ENCODE measurements around the gene GPATCH4. TPM values are rescaled to one million over a fixed set of nuclear protein-coding genes. Genes with fewer than 3 reads are reported as not detected.

Gene GPATCH4
- total RNA-seq, 2 donors from 2014 or later = 8.9 to 9.6 TPM

GRCh38 chr1:156544592-156545102 lies 56.6 kb downstream of the GPATCH4 start:
- Histone ChIP-seq H3K4me1 (peaks cover 8% of the 10 kb centered on the region), H3K36me3 (replicated peaks in 1 of 2; ENCODE audit: insufficient read depth in 1 of 2, low read depth in 2 of 2) (no peaks in the 10 kb centered on the region), H3K9me3 (no peaks in the 10 kb centered on the region), H3K27ac (no peak overlapping the region), H3K4me3 (no peak overlapping the region), H3K27me3 (no peaks in the 10 kb centered on the region)
- ATAC-seq = no peak
- TF ChIP-seq POLR2A (IDR thresholded peaks at IDR 0.05) (no peak), CTCF (IDR thresholded peaks at IDR 0.05) (no peak)
- intact Hi-C loops (cut with DNase I) = no loop called here
- no peak for DNase-seq
- 100% methylated on average over 3 of the region's 3 CpGs for WGBS, 2 donors

Other genes starting within 250 kb of the GPATCH4 start
- gene RHBG, start 232.3 kb downstream of the GPATCH4 start, total RNA-seq = 1 to 10 TPM in 1 of 2 donors, not detected in 1; 3.3 TPM
- 10 to 100 TPM; 15.6 to 18.1 TPM for gene MEF2D, start 100.7 kb downstream of the GPATCH4 start, total RNA-seq
- gene IQGAP3, start 28.9 kb downstream of the GPATCH4 start, total RNA-seq = under 1 TPM in 1 of 2 donors, not detected in 1; 0.52 TPM
- gene TTC24, start 21.8 kb downstream of the GPATCH4 start, total RNA-seq = not detected
- 10 to 100 TPM; 46.1 to 62.8 TPM for gene NAXE, start 9.7 kb downstream of the GPATCH4 start, total RNA-seq
- not detected for gene HAPLN2, start 17.9 kb upstream of the GPATCH4 start, total RNA-seq
- under 1 TPM in 1 of 2 donors, not detected in 1; 0.26 TPM for gene BCAN, start 40.6 kb upstream of the GPATCH4 start, total RNA-seq
- 10 to 100 TPM in 1 of 2 donors, 1 to 10 TPM in 1; 4.2 to 12.2 TPM for gene NES, start 75.9 kb upstream of the GPATCH4 start, total RNA-seq
- 1 to 10 TPM in 1 of 2 donors, under 1 TPM in 1; 0.99 to 3.6 TPM for gene CRABP2, start 104.1 kb upstream of the GPATCH4 start, total RNA-seq
- 10 to 100 TPM; 14.5 to 68.2 TPM for gene METTL25B, start 127.0 kb upstream of the GPATCH4 start, total RNA-seq
- 10 to 100 TPM; 11.9 to 14.3 TPM for gene ISG20L2, start 127.3 kb upstream of the GPATCH4 start, total RNA-seq
- 10 to 100 TPM; 25.2 to 62.0 TPM for gene MRPL24, start 139.6 kb upstream of the GPATCH4 start, total RNA-seq
- 100 to 1,000 TPM in 1 of 2 donors, 10 to 100 TPM in 1; 92.4 to 122 TPM for gene HDGF, start 150.2 kb upstream of the GPATCH4 start, total RNA-seq
- gene PRCC, start 166.1 kb upstream of the GPATCH4 start, total RNA-seq = 10 to 100 TPM; 19.2 to 28.3 TPM
- under 1 TPM in 1 of 2 donors, not detected in 1; 0.99 TPM for gene SH2D2A, start 215.4 kb upstream of the GPATCH4 start, total RNA-seq